ENCODE results near the gene ZBTB47. TPM values are rescaled to one million over a fixed set of nuclear protein-coding genes. Genes with fewer than 3 reads are reported as not detected.

The ZBTB47 gene
- total and polyA plus RNA-seq, 2 donors (not counting 3 experiments of a cell fraction or from before 2014, with no cell fraction given), result 10.6 to 14.5 TPM

DNA sequence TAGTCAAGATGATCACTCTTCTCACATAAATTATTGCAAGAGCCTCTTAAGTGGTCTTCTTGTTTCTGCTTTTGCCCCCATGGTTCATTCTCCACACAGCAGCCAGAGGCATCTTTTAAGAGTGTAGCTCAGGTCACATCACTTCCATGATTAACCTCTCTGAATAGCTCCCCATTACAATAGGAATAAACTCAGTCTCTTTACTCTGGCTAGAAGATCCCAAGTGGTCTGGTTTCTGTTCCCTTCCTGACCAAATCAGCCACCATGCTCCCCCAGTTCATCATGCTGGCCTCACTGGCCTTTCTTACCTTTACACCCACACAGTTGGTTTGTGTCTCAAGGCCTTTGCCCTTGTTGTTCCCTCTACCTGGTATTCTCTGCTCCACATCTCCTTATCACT lies 40.9 kb downstream of the ZBTB47 start:
- Histone ChIP-seq H3K9me3 (replicated peaks; ENCODE audit: control insufficient read depth, insufficient read depth, low read length) (no peaks in the 10 kb centered on the region), H2AFZ (ENCODE audit: low read depth, low read length) (no peak overlapping the region), H3K36me3 (ENCODE audit: control insufficient read depth in 2 of 2, extremely low read depth in 1 of 2, insufficient read depth in 2 of 2, low read length in 2 of 2) (no peaks in the 10 kb centered on the region), H3K9me1 (replicated peaks; ENCODE audit: control insufficient read depth, extremely low read depth, insufficient read depth, low read length) (no peaks in the 10 kb centered on the region), H3K27ac (ENCODE audit: insufficient read depth, low read depth, low read length) (no peak overlapping the region), H4K20me1 (replicated peaks; ENCODE audit: control insufficient read depth, extremely low read depth, insufficient read depth, low read length) (no peaks in the 10 kb centered on the region), H3K27me3 (ENCODE audit: control insufficient read depth in 2 of 2, insufficient read depth in 2 of 2, low read length in 2 of 2) (no peaks in the 10 kb centered on the region), H3K79me2 (ENCODE audit: control insufficient read depth, insufficient read depth, low read length) (no peaks in the 10 kb centered on the region), H3K9ac (replicated peaks; ENCODE audit: extremely low read depth, insufficient read depth, low read length) (no peak overlapping the region), H3K4me2 (ENCODE audit: insufficient read depth, low read length) (no peak overlapping the region), H3K4me1 (ENCODE audit: control insufficient read depth, extremely low read depth, insufficient read depth, low read length) (no peaks in the 10 kb centered on the region), H3K4me3 (replicated peaks in 1 of 3; ENCODE audit: insufficient read depth in 1 of 3, low read depth in 1 of 3, low read length in 3 of 3) (no peak overlapping the region)
- BruUV-seq (replicated peaks), result no TSS peak
- no peak for FAIRE-seq
- POLR2A ChIA-PET, result no interaction called here
- dilution Hi-C loops (cut with MboI; ENCODE audit: extremely low pct_ligation_motif_present, low sequenced_read_pairs), result no loop called here
- intact Hi-C loops (cut with micrococcal nuclease), result no loop called here
- no peak for DNase-seq (ENCODE audit: low read depth, low spot score)
- CTCF ChIA-PET, result no interaction called here
- TF ChIP-seq MYC (IDR thresholded peaks at IDR 0.05; ENCODE audit: low read depth, low read length) (no peak), POLR2AphosphoS5 (IDR thresholded peaks at IDR 0.05; ENCODE audit: insufficient read depth, low read depth, low read length) (no peak), CTCF (IDR thresholded peaks at IDR 0.05; ENCODE audit: extremely low read depth in 1 of 2, insufficient read depth in 1 of 2, low read depth in 1 of 2, low read length in 2 of 2) (no peak), GATA2 (IDR thresholded peaks at IDR 0.05; ENCODE audit: insufficient read depth, insufficient read length, low read depth, low read length) (no peak), JUN (IDR thresholded peaks at IDR 0.05; ENCODE audit: borderline replicate concordance, insufficient read depth, insufficient read length, low read depth) (no peak), EZH2 (IDR thresholded peaks at IDR 0.05; ENCODE audit: borderline replicate concordance, low read depth, low read length, severe bottlenecking) (no peak), POLR2A (IDR thresholded peaks at IDR 0.05; ENCODE audit: low read depth, low read length) (no peak), FOS (IDR thresholded peaks at IDR 0.05; ENCODE audit: borderline replicate concordance, insufficient read depth, low read length) (no peak)
- TF ChIP-seq, protein P1, sequence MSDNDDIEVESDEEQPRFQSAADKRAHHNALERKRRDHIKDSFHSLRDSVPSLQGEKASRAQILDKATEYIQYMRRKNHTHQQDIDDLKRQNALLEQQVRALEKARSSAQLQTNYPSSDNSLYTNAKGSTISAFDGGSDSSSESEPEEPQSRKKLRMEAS (IDR thresholded peaks at IDR 0.05; ENCODE audit: insufficient read depth, insufficient read length), result no peak
